HEK293T (cell line): Measurements from ENCODE around the gene MPLKIP.
"Not testable (repeated sequence)": the region's sequence is repeated elsewhere in the genome, so short reads cannot be mapped to it uniquely, and the experiment has no call there.

ENCODE experiments used
- CTCF ChIA-PET: fragments of 350-600 bp; formaldehyde crosslinking; extraction: SDS; loops from one replicate; lab custom pipeline; 2021; ENCODE audit warnings: antibody characterized with exemption, inconsistent platforms; lab: Yijun Ruan, JAX
- POLR2A ChIA-PET: fragments of 350-600 bp; formaldehyde crosslinking; extraction: SDS; loops from one replicate; lab custom pipeline; 2020; ENCODE audit warnings: antibody characterized with exemption, inconsistent platforms; lab: Yijun Ruan, JAX
- DNase-seq: peaks from one replicate; pipeline ENCODE4 v3.0.0; 2012; ENCODE audit warnings: mixed read lengths; ENCODE audit errors: extremely low spot score
- ARNT ChIP-seq: fragments of 450-650 bp; IDR thresholded peaks from 2 replicates; pipeline ENCODE4 v1.6.1; 2017; ENCODE audit warnings: mild to moderate bottlenecking
- BHLHE40 ChIP-seq: fragments of 450-650 bp; IDR thresholded peaks from 2 replicates; pipeline ENCODE4 v1.6.1; 2016; ENCODE audit warnings: mild to moderate bottlenecking, moderate library complexity, borderline replicate concordance
- CTBP1 ChIP-seq: fragments of 450-650 bp; IDR thresholded peaks from 2 replicates; pipeline ENCODE4 v1.6.1; 2016; ENCODE audit warnings: borderline replicate concordance
- ELF4 ChIP-seq: fragments of 450-650 bp; IDR thresholded peaks from 2 replicates; pipeline ENCODE4 v1.6.1; 2017; ENCODE audit warnings: antibody characterized with exemption
- FOXA1 ChIP-seq: fragments of 450-650 bp; IDR thresholded peaks from 2 replicates; pipeline ENCODE4 v1.6.1; 2016; ENCODE audit warnings: mild to moderate bottlenecking
- FOXK2 ChIP-seq: fragments of 450-650 bp; IDR thresholded peaks from 2 replicates; pipeline ENCODE4 v1.6.1; 2016; ENCODE audit warnings: mild to moderate bottlenecking
- FOXM1 ChIP-seq: fragments of 450-650 bp; IDR thresholded peaks from 2 replicates; pipeline ENCODE4 v1.6.1; 2017; ENCODE audit warnings: mild to moderate bottlenecking, borderline replicate concordance
- HDGF ChIP-seq: fragments of 450-650 bp; IDR thresholded peaks from 2 replicates; pipeline ENCODE4 v1.6.1; 2017; ENCODE audit warnings: antibody characterized with exemption, borderline replicate concordance
- L3MBTL2 ChIP-seq: fragments of 450-650 bp; conservative IDR thresholded peaks from 2 replicates; pipeline ENCODE4 v1.6.1; 2016; ENCODE audit warnings: mild to moderate bottlenecking
- LEF1 ChIP-seq: fragments of 450-650 bp; IDR thresholded peaks from 2 replicates; pipeline ENCODE4 v1.6.1; 2017; ENCODE audit warnings: mild to moderate bottlenecking, borderline replicate concordance
- NFRKB ChIP-seq: fragments of 450-650 bp; IDR thresholded peaks from 2 replicates; pipeline ENCODE4 v1.6.1; 2016; ENCODE audit warnings: mild to moderate bottlenecking, moderate library complexity
- PKNOX1 ChIP-seq: fragments of 450-650 bp; IDR thresholded peaks from 2 replicates; pipeline ENCODE4 v1.6.1; 2016
- SP1 ChIP-seq: fragments of 450-650 bp; IDR thresholded peaks from 2 replicates; pipeline ENCODE4 v1.6.1; 2017
- SUZ12 ChIP-seq: fragments of 450-650 bp; IDR thresholded peaks from 2 replicates; pipeline ENCODE4 v1.6.1; 2016; ENCODE audit warnings: mild to moderate bottlenecking
- TARDBP ChIP-seq: fragments of 450-650 bp; IDR thresholded peaks from 2 replicates; pipeline ENCODE4 v1.6.1; 2016
- ZNF384 ChIP-seq: fragments of 450-650 bp; IDR thresholded peaks from 2 replicates; pipeline ENCODE4 v1.6.1; 2016

Gene MPLKIP

DNA sequence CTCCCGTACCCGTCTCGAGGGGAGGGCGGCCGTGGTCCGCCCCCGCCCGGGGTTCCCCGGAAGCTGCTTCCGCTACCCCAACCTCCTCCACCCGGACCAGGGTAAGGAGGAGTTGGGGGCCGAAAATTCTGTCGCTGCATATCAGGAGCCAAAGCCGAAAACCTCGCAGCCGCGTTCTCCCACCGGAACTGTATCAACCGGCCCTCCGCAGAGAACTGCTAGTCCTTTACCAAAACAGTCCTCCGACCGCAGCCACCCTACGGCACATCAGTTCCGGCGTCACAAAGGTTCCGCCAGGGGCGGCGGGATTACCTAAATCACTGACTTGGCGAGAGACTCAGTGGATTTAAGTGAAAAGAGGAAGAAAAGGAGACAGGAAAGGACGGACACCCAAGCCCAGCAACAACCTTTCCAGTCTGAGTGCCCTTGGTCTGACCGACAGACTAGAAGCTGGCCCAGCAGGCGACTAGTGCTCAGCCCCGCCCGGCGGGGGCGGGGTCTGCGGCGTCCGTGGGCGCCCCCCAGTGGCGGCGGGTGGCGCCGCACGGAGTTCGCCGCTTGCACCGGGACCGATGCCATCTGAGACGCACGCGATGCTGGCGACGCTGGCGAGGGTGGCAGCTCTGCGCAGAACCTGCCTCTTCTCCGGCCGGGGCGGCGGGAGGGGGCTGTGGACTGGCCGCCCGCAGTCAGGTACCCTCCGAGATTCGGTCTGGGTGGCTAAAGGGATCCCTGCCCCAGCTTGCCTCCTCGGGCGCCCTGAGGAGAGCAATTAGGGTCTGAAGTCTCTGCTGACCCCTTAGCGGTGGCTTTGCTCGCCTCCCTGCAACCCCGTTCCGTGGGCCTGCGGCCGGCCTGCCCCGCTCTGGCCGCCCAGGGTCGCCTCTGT lies at the start of gene MPLKIP, which contains the start of gene SUGCT:
MPLKIP (minus strand) TSS at position 195 of the 889 bp plus-strand sequence; CDS start at position 140, 55 bp downstream.
SUGCT (plus strand) TSS at position 578 of the 889 bp plus-strand sequence.
- POLR2A ChIA-PET = interaction anchor here (1.0 to 1.3 kb wide), 5 partner anchors 9 to 184 kb away, joined by 3 to 6 read pairs (median 5); no protein-coding TSS in a partner anchor
- DNase-seq = peak; percentile 92
- CTCF ChIA-PET = interaction anchor here (0.5 to 1.2 kb wide), 5 partner anchors 8 to 1937 kb away, joined by 3 to 4 read pairs (median 3); no protein-coding TSS in a partner anchor

DNA sequence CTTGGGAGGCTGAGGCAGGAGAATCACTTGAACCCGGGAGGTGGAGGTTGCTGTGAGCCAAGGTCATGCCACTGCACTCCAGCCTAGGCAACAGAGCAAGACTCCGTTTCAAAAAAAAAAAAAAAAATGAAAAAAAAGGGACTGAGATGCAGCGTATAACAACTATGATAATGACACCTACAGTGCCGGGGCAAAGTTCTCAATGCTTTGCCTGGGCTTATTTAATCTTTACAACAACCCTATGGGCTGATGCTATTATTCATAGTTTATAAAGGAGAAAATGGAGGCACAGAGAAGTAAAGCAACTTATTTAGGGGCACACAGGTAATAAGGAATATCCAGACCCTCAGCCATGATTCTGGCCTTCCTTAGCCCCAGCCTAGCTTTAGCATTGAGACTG lies 48.0 kb upstream of the MPLKIP start:
- no peak for DNase-seq
- no peak for TF ChIP-seq ARNT
- CTCF ChIA-PET = no interaction called here
- POLR2A ChIA-PET = no interaction called here

More for the DNA sequence above, at the start of gene MPLKIP, which contains the start of gene SUGCT:
- TF ChIP-seq LEF1 (peak; percentile 28; the same call in 1 of the 2 replicates), L3MBTL2 (peak; percentile 94), TARDBP (no peak), SP1 (peak; percentile 57; the same call in 1 of the 2 replicates), CTBP1 (peak; percentile 80; the same call in 1 of the 2 replicates), PKNOX1 (no peak), SUZ12 (no peak), FOXM1 (0 out of 2 replicates have a peak, but pooled peaks have one; percentile 32), HDGF (no peak), NFRKB (peak; percentile 27; the same call in 1 of the 2 replicates), ELF4 (peak; percentile 46; the same call in 1 of the 2 replicates), FOXK2 (0 out of 2 replicates have a peak, but pooled peaks have one; percentile 23), FOXA1 (no peak), ARNT (peak; percentile 54; the same call in 1 of the 2 replicates)

GRCh38 chr7:40177071-40177470 lies 42.6 kb upstream of the MPLKIP start:
- ChIA-PET POLR2A (no interaction called here), CTCF (no interaction called here)
- no peak for DNase-seq
- TF ChIP-seq PKNOX1 (no peak), SP1 (no peak), ELF4 (no peak), LEF1 (no peak), BHLHE40 (no peak), CTBP1 (no peak), ARNT (no peak)

GRCh38 chr7:40175725-40176510 lies 41.5 kb upstream of the MPLKIP start:
- ChIA-PET CTCF (interaction anchor here (0.7 kb wide), 1 partner anchor 1559 kb away, joined by 3 read pairs; no protein-coding TSS in a partner anchor), POLR2A (no interaction called here)
- TF ChIP-seq L3MBTL2 (no peak), SUZ12 (no peak), LEF1 (no peak), FOXK2 (no peak), CTBP1 (no peak), NFRKB (no peak), ZNF384 (no peak), BHLHE40 (no peak), HDGF (no peak), FOXA1 (no peak), ARNT (no peak), PKNOX1 (no peak), TARDBP (no peak), SP1 (no peak), ELF4 (no peak), FOXM1 (no peak)
- DNase-seq = no peak

DNA sequence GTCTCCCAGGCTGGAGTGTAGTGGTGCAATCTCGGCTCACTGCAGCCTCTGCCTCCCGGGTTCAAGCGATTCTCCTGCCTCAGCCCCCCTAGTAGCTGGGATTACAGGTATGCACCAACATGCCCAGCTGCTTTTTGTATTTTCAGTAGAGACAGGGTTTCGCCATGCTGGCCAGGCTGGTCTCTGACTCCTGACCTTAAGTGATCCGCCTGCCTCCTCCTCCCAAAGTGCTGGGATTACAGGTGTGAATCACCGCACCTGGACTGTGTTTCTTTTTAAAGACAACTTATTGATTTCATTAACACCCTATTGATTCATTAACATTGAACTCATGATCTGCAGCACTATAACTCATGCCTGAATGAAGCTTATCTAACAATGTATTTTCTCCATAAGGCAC lies 40.8 kb upstream of the MPLKIP start:
- POLR2A ChIA-PET, DNase-seq, CTCF ChIA-PET: not testable (repeated sequence)

DNA sequence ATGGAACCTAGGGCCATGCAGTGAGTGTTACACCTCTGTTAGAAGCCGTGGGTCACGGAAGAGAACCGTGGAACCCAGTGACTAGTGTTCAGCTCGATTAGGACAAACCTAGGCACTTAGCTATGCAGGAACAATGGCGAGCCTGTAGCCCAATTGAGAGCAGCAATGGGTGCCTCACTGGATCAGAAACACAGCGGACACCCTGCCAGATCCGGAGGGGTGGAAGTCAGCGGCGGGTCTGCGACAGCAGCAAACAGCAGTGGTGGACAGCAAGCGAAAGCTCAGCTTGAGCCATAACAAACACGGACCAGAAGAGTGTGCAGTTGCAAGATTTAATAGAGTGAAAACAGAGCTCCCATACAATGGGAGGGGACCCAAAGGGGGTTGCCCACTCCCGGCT lies 38.7 kb upstream of the MPLKIP start:
- POLR2A ChIA-PET, DNase-seq: not testable (repeated sequence)
- CTCF ChIA-PET = interaction anchor here (0.6 kb wide), 1 partner anchor 62 kb away, joined by 3 read pairs; no protein-coding TSS in a partner anchor

GRCh38 chr7:40168266-40168665 lies 33.8 kb upstream of the MPLKIP start:
- CTCF ChIA-PET, POLR2A ChIA-PET, DNase-seq: not testable (repeated sequence)
